Natural killer cell (primary cell): ENCODE results near the gene KNOP1. TPM values are rescaled to one million over a fixed set of nuclear protein-coding genes. Genes with fewer than 3 reads are reported as not detected.
"Not testable (repeated sequence)": the region's sequence is repeated elsewhere in the genome, so short reads cannot be mapped to it uniquely, and the experiment has no call there.

Experiments
- ATAC-seq, 3 donors: fragments of 150-1000 bp in 2 of 3; fragments of 200-7000 bp in 1 of 3; cut with Tn5 transposase; 1 replicate in 1 of 3; 2 replicates in 2 of 3; pipeline ENCODE4 v1.10.0; 2021; ENCODE audit warnings: mild to moderate bottlenecking in 2 of 3, moderate library complexity in 2 of 3
- DNase-seq, 2 donors: peaks; one replicate each; pipeline versions ENCODE4 v3.0.0 to v3.0.0-alpha.2; 2013 to 2021; ENCODE audit warnings: mixed read lengths in 1 of 2
- H3K27ac ChIP-seq: one replicate; pipeline ENCODE4 v1.5.1; 2013; ENCODE audit warnings: mild to moderate bottlenecking, low read length
- H3K27me3 ChIP-seq: one replicate; pipeline ENCODE4 v1.6.1; 2013; ENCODE audit warnings: low read length; ENCODE audit not compliant: control insufficient read depth, insufficient read depth
- H3K36me3 ChIP-seq: one replicate; pipeline ENCODE4 v1.6.1; 2013; ENCODE audit warnings: low read length; ENCODE audit not compliant: control insufficient read depth, insufficient read depth
- H3K4me1 ChIP-seq: one replicate; pipeline ENCODE4 v1.6.1; 2013; ENCODE audit warnings: low read length; ENCODE audit not compliant: control insufficient read depth, insufficient read depth
- H3K4me3 ChIP-seq: one replicate; pipeline ENCODE4 v1.5.1; 2013; ENCODE audit warnings: low read length
- H3K9me3 ChIP-seq: one replicate; pipeline ENCODE4 v1.6.1; 2013; ENCODE audit warnings: low read length; ENCODE audit not compliant: control insufficient read depth, insufficient read depth
- H3K27ac Mint-ChIP-seq, 2 donors: one replicate each; pipeline ENCODE4 v1.8.0; 2022; ENCODE audit warnings: mild to moderate bottlenecking in 2 of 2, mixed read lengths in 2 of 2, moderate library complexity in 1 of 2
- H3K27me3 Mint-ChIP-seq, 2 donors: one replicate each; pipeline ENCODE4 v1.8.0; 2022; ENCODE audit warnings: low read depth in 2 of 2, mixed read lengths in 2 of 2
- H3K36me3 Mint-ChIP-seq: one replicate; pipeline ENCODE4 v1.8.0; 2022; ENCODE audit warnings: mixed read lengths
- H3K4me1 Mint-ChIP-seq, 2 donors: one replicate each; pipeline ENCODE4 v1.8.0; 2022; ENCODE audit warnings: mixed read lengths in 2 of 2
- H3K4me3 Mint-ChIP-seq: one replicate; pipeline ENCODE4 v1.8.0; 2022; ENCODE audit warnings: mild to moderate bottlenecking, moderate library complexity, mixed read lengths
- H3K9me3 Mint-ChIP-seq, 2 donors: one replicate each; pipeline ENCODE4 v1.8.0; 2022; ENCODE audit warnings: mixed read lengths in 2 of 2
- CTCF ChIP-seq: fragments of 200-600 bp; IDR thresholded peaks from one replicate; pipeline ENCODE4 v1.8.0; 2022; ENCODE audit warnings: antibody characterized with exemption
- WGBS: methylation state at CpG from one replicate; pipeline ENCODE4 v1.1.7; 2013; ENCODE audit warnings: missing lambda C conversion rate; ENCODE audit not compliant: insufficient coverage; 5-methylcytosine and 5-hydroxymethylcytosine counted together
- intact Hi-C: fragments of 100-400 bp; cut with micrococcal nuclease; formaldehyde crosslinking; loops from one replicate; pipeline ENCODE4 v1.14.2; 2022
- total RNA-seq, 4 donors: library from RNA; stranded (reverse); fragments of 120-200 nt in 1 of 4; gene quantifications; one replicate each; pipeline versions ENCODE4 v1.2.3 to v1.2.4, GENCODE V29; 2013 to 2022

Gene KNOP1
- total RNA-seq, 3 donors from 2014 or later (not counting 1 experiment from before 2014, with no cell fraction given) = 5.6 to 8.0 (median 6.9) TPM

GRCh38 chr16:19722269-19722952, 4.4 kb upstream of the KNOP1 start:
- peaks cover 9% of the 10 kb centered on the region for H3K4me1 ChIP-seq
- WGBS = 79% methylated on average over 11 of the region's 11 CpGs

DNA sequence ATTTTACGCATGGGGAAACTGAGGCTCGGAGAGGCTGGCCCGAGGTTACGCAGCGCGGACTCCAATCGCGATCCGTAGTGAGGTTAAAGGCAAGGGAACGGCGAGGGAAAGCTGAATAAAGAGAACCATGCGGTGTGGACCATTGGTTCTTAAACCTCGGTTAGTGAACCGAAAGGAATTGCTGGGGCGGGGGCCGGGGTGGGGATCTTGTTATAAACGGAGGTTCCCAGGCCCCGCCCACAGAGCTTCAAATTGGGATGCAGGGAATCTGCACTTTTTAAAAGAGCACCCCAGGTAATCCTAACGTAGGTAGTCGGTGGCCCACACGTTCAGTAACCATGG, 568 bp upstream of the KNOP1 start:
- no peak for TF ChIP-seq CTCF

More at GRCh38 chr16:19722269-19722952, 4.4 kb upstream of the KNOP1 start:
- no peaks in the 10 kb centered on the region for H3K36me3 Mint-ChIP-seq
- DNase-seq (no peak), ATAC-seq (no peak)
- H3K4me1 Mint-ChIP-seq = peaks cover 4 to 8% of the 10 kb centered on the region in 2 donors
- Histone ChIP-seq H3K4me3 (no peak overlapping the region), H3K27ac (no peak overlapping the region), H3K9me3 (no peaks in the 10 kb centered on the region), H3K27me3 (no peaks in the 10 kb centered on the region), H3K36me3 (no peaks in the 10 kb centered on the region)
- no peak overlapping the region for H3K4me3 Mint-ChIP-seq
- intact Hi-C loops = no loop called here
- no peak for TF ChIP-seq CTCF
- peaks cover 0 to 8% of the 10 kb centered on the region in 2 donors for H3K27me3 Mint-ChIP-seq
- H3K9me3 Mint-ChIP-seq = no peaks in the 10 kb centered on the region
- no peak overlapping the region for H3K27ac Mint-ChIP-seq

GRCh38 chr16:19717314-19717713, 713 bp downstream of the KNOP1 start:
- Mint-ChIP-seq H3K9me3 (no peaks in the 10 kb centered on the region), H3K27me3 (no peaks in the 10 kb centered on the region), H3K27ac (peak overlapping the region; percentile 79 to 86), H3K4me1 (peaks cover 28 to 37% of the 10 kb centered on the region in 2 donors), H3K4me3 (peak overlapping the region; percentile 95), H3K36me3 (peaks cover 11% of the 10 kb centered on the region)
- Histone ChIP-seq H3K4me1 (peaks cover 13% of the 10 kb centered on the region), H3K27me3 (no peaks in the 10 kb centered on the region), H3K27ac (no peak overlapping the region), H3K36me3 (peaks cover 2% of the 10 kb centered on the region), H3K9me3 (no peaks in the 10 kb centered on the region), H3K4me3 (peak overlapping the region; percentile 64)
- ATAC-seq (no peak), DNase-seq (no peak)
- no peak for TF ChIP-seq CTCF
- intact Hi-C loops = no loop called here
- under 1% methylated on average over 10 of the region's 10 CpGs for WGBS

More for the DNA sequence above, 568 bp upstream of the KNOP1 start:
- Mint-ChIP-seq H3K9me3 (no peaks in the 10 kb centered on the region), H3K4me1 (peaks cover 28 to 37% of the 10 kb centered on the region in 2 donors), H3K36me3 (peaks cover 11% of the 10 kb centered on the region), H3K27me3 (peaks cover 0 to 3% of the 10 kb centered on the region in 2 donors), H3K4me3 (peak overlapping the region; percentile 95), H3K27ac (peak overlapping the region; percentile 79 to 86)
- no peak overlapping the region for H3K27ac ChIP-seq
- intact Hi-C loops = loop anchor here (1.0 kb wide), 1 partner anchor 163 kb away; the partner anchor contains the start of gene VPS35L
- no peaks in the 10 kb centered on the region for H3K9me3 ChIP-seq
- no peak for ATAC-seq
- peaks cover under 1% of the 10 kb centered on the region for H3K36me3 ChIP-seq
- DNase-seq = no peak
- WGBS = 1% methylated on average over 21 of the region's 21 CpGs
- peaks cover 13% of the 10 kb centered on the region for H3K4me1 ChIP-seq
- H3K4me3 ChIP-seq = peak overlapping the region; percentile 64
- H3K27me3 ChIP-seq = no peaks in the 10 kb centered on the region

DNA sequence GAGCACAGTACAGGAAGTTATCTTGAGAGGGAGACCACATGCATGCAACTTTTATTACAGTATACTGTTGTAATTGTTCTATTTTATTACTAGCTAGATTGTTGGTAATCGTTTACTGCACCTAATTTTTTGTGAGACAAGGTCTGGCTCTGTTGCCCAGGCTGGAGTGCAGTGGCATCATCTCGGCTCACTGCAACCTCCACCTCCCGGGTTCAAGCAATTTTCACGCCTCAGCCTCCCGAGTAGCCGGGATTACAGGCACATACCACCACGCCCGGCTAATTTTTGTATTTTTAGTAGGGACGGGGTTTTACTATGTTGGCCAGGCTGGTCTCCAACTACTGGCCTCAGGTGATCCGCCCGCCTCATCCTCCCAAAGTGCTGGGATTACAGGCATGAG, 1.3 kb downstream of the KNOP1 start:
- intact Hi-C loops, H3K4me3 ChIP-seq, H3K27ac ChIP-seq, H3K9me3 ChIP-seq, H3K9me3 Mint-ChIP-seq, H3K27me3 ChIP-seq, H3K36me3 ChIP-seq, H3K27me3 Mint-ChIP-seq, DNase-seq, ATAC-seq: not testable (repeated sequence)
- H3K4me1 ChIP-seq = peaks cover 13% of the 10 kb centered on the region
- WGBS = 89% methylated on average over 11 of the region's 11 CpGs
- Mint-ChIP-seq H3K4me1 (peaks cover 28 to 37% of the 10 kb centered on the region in 2 donors), H3K4me3 (peak overlapping the region; percentile 95), H3K36me3 (peaks cover 11% of the 10 kb centered on the region), H3K27ac (peak overlapping the region; percentile 79 to 86)
